ENCODE results near the gene SCN3B. TPM values are rescaled to one million over a fixed set of nuclear protein-coding genes. Genes with fewer than 3 reads are reported as not detected.

The SCN3B gene
- total and polyA plus RNA-seq, 4 donors, result 0.05 to 0.17 (median 0.05) TPM; not detected in 1

DNA sequence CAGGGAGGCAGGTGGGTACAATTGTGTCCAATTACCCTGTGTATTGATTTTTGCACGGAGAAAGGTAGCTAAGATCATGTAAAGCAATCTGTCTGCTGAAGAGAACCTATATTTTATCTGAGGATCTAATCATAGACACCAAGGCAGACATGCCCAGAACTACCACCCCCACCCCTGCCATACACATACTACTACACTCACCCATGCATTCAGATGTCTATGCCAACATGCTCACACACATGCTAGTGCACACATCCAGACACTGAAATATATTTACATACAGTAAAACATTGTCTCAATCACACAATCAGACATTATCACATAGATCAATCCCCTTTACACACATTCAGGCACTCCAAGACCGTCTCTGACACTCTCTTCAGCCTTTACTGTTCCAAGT is 1.8 kb downstream of the SCN3B start:
- no peaks in the 10 kb centered on the region for H3K36me3 ChIP-seq (ENCODE audit: control insufficient read depth in 4 of 4, insufficient read depth in 3 of 4, low read depth in 1 of 4, low read length in 3 of 4)
- H3K4me1 ChIP-seq (ENCODE audit: control insufficient read depth in 4 of 4, insufficient read depth in 4 of 4, low read length in 3 of 4), result peaks cover 9 to 14% (median 11%) of the 10 kb centered on the region in 4 donors
- H3K9me3 ChIP-seq (ENCODE audit: control insufficient read depth in 4 of 4, low read length in 3 of 4), result peaks cover 0 to 5% (median 0%) of the 10 kb centered on the region in 4 donors
- 51% methylated on average over 2 of the region's 2 CpGs for WGBS
- no peak overlapping the region for H3K9ac ChIP-seq (ENCODE audit: low read depth in 1 of 2, low read length in 2 of 2)
- TF ChIP-seq HNF4A (conservative IDR thresholded peaks at IDR 0.05), result no peak
- no peak for DNase-seq (ENCODE audit: low spot score)
- no peak overlapping the region for H3K27ac ChIP-seq (ENCODE audit: low read depth in 1 of 2, low read length in 2 of 2)
- peaks cover 2 to 12% (median 8%) of the 10 kb centered on the region in 4 donors for H3K27me3 ChIP-seq (ENCODE audit: control insufficient read depth in 4 of 4, insufficient read depth in 4 of 4, low read length in 3 of 4)
- H3K4me3 ChIP-seq (ENCODE audit: low read depth in 1 of 3, low read length in 3 of 3), result no peak overlapping the region

DNA sequence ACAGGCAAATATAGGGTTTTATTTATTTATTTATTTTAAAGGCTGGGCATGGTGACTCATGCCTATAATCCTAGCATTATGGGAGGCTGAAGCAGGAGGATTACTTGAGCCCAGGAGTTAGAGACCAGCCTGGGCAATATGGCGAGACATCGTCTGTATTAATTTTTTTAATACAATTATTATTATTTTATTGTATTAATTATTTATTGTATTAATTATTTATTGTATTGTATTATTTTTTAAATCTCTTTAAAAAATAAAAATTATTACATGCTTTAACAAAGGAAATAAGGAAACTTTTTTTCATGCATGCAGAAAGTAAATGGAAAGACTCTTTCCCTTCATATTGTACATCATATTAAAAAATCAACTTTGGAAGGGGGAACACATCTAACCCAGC is 3.5 kb downstream of the SCN3B start:
- H3K27ac ChIP-seq (ENCODE audit: low read depth in 1 of 2, low read length in 2 of 2), result no peak overlapping the region
- H3K27me3 ChIP-seq (ENCODE audit: control insufficient read depth in 4 of 4, insufficient read depth in 4 of 4, low read length in 3 of 4), result peaks cover 2 to 12% (median 8%) of the 10 kb centered on the region in 4 donors
- TF ChIP-seq, protein P1, sequence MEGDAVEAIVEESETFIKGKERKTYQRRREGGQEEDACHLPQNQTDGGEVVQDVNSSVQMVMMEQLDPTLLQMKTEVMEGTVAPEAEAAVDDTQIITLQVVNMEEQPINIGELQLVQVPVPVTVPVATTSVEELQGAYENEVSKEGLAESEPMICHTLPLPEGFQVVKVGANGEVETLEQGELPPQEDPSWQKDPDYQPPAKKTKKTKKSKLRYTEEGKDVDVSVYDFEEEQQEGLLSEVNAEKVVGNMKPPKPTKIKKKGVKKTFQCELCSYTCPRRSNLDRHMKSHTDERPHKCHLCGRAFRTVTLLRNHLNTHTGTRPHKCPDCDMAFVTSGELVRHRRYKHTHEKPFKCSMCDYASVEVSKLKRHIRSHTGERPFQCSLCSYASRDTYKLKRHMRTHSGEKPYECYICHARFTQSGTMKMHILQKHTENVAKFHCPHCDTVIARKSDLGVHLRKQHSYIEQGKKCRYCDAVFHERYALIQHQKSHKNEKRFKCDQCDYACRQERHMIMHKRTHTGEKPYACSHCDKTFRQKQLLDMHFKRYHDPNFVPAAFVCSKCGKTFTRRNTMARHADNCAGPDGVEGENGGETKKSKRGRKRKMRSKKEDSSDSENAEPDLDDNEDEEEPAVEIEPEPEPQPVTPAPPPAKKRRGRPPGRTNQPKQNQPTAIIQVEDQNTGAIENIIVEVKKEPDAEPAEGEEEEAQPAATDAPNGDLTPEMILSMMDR (IDR thresholded peaks at IDR 0.05; ENCODE audit: low read depth, low read length, missing input control), result no peak
- no peak for TF ChIP-seq NR2F2 (IDR thresholded peaks at IDR 0.05)
- TF ChIP-seq EGR1 (IDR thresholded peaks at IDR 0.05; ENCODE audit: low read depth in 2 of 2), result no peak
- TF ChIP-seq FOXA2 (IDR thresholded peaks at IDR 0.05), result no peak
- no peak for TF ChIP-seq FOXA1 (IDR thresholded peaks at IDR 0.05)
- no peak for TF ChIP-seq HNF4A (conservative IDR thresholded peaks at IDR 0.05)
- TF ChIP-seq, protein P2, sequence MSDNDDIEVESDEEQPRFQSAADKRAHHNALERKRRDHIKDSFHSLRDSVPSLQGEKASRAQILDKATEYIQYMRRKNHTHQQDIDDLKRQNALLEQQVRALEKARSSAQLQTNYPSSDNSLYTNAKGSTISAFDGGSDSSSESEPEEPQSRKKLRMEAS (IDR thresholded peaks at IDR 0.05), result no peak
- TF ChIP-seq SP1 (IDR thresholded peaks at IDR 0.05), result no peak
- no peak for TF ChIP-seq RXRA (IDR thresholded peaks at IDR 0.05)
- TF ChIP-seq, protein P3, sequence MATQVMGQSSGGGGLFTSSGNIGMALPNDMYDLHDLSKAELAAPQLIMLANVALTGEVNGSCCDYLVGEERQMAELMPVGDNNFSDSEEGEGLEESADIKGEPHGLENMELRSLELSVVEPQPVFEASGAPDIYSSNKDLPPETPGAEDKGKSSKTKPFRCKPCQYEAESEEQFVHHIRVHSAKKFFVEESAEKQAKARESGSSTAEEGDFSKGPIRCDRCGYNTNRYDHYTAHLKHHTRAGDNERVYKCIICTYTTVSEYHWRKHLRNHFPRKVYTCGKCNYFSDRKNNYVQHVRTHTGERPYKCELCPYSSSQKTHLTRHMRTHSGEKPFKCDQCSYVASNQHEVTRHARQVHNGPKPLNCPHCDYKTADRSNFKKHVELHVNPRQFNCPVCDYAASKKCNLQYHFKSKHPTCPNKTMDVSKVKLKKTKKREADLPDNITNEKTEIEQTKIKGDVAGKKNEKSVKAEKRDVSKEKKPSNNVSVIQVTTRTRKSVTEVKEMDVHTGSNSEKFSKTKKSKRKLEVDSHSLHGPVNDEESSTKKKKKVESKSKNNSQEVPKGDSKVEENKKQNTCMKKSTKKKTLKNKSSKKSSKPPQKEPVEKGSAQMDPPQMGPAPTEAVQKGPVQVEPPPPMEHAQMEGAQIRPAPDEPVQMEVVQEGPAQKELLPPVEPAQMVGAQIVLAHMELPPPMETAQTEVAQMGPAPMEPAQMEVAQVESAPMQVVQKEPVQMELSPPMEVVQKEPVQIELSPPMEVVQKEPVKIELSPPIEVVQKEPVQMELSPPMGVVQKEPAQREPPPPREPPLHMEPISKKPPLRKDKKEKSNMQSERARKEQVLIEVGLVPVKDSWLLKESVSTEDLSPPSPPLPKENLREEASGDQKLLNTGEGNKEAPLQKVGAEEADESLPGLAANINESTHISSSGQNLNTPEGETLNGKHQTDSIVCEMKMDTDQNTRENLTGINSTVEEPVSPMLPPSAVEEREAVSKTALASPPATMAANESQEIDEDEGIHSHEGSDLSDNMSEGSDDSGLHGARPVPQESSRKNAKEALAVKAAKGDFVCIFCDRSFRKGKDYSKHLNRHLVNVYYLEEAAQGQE (IDR thresholded peaks at IDR 0.05), result no peak
- TF ChIP-seq, protein P4, sequence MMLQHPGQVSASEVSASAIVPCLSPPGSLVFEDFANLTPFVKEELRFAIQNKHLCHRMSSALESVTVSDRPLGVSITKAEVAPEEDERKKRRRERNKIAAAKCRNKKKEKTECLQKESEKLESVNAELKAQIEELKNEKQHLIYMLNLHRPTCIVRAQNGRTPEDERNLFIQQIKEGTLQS (IDR thresholded peaks at IDR 0.05), result no peak
- TF ChIP-seq HNF4G (IDR thresholded peaks at IDR 0.05), result no peak
- H3K9me3 ChIP-seq (ENCODE audit: control insufficient read depth in 4 of 4, low read length in 3 of 4), result peaks cover 0 to 5% (median 0%) of the 10 kb centered on the region in 4 donors
- peaks cover 9 to 14% (median 11%) of the 10 kb centered on the region in 4 donors for H3K4me1 ChIP-seq (ENCODE audit: control insufficient read depth in 4 of 4, insufficient read depth in 4 of 4, low read length in 3 of 4)
- no peak overlapping the region for H3K4me3 ChIP-seq (ENCODE audit: low read depth in 1 of 3, low read length in 3 of 3)
- WGBS, result 84% methylated on average over 2 of the region's 2 CpGs
- no peaks in the 10 kb centered on the region for H3K36me3 ChIP-seq (ENCODE audit: control insufficient read depth in 4 of 4, insufficient read depth in 3 of 4, low read depth in 1 of 4, low read length in 3 of 4)
- H3K9ac ChIP-seq (ENCODE audit: low read depth in 1 of 2, low read length in 2 of 2), result no peak overlapping the region
- no peak for DNase-seq (ENCODE audit: low spot score)

Data from liver (tissue), 9 donors.